Esophagus squamous epithelium (tissue), 5 donors: ENCODE data around the gene KCTD14. TPM values are rescaled to one million over a fixed set of nuclear protein-coding genes. Genes with fewer than 3 reads are reported as not detected.

Experiments
- DNase-seq: peaks from one replicate; lab custom pipeline; 2025; lab: John Stamatoyannopoulos, UW
- H3K27ac ChIP-seq, 4 donors: fragments of 200-600 bp; sonication (generic); one replicate each; pipeline ENCODE4 v1.5.1; 2016 to 2019; ENCODE audit warnings: mild to moderate bottlenecking in 1 of 4
- H3K27me3 ChIP-seq, 4 donors: fragments of 200-600 bp; sonication (generic); 1 replicate in 3 of 4; 2 replicates in 1 of 4; pipeline versions ENCODE4 v1.5.1 to v1.6.0; 2017 to 2021; ENCODE audit warnings: antibody characterized with exemption in 1 of 4
- H3K36me3 ChIP-seq, 3 donors: fragments of 200-600 bp; sonication (generic); one replicate each; pipeline ENCODE4 v1.5.1; 2016 to 2019
- H3K4me1 ChIP-seq, 3 donors: fragments of 200-600 bp; sonication (generic); one replicate each; pipeline ENCODE4 v1.5.1; 2017 to 2019
- H3K4me3 ChIP-seq, 4 donors: fragments of 200-600 bp; sonication (generic); 1 replicate in 3 of 4; 2 replicates in 1 of 4; pipeline ENCODE4 v1.5.1; 2016 to 2019; ENCODE audit warnings: mild to moderate bottlenecking in 2 of 4, moderate library complexity in 1 of 4
- H3K9me3 ChIP-seq, 3 donors: fragments of 200-600 bp; sonication (generic); one replicate each; pipeline ENCODE4 v1.5.1; 2016 to 2019
- POLR2A ChIP-seq, 4 donors: fragments of 450-650 bp; IDR thresholded peaks; one replicate each; pipeline ENCODE4 v1.6.1; 2017; ENCODE audit warnings: antibody characterized with exemption in 4 of 4, mild to moderate bottlenecking in 4 of 4, moderate library complexity in 3 of 4
- WGBS, 2 donors: methylation state at CpG; one replicate each; pipeline ENCODE4 v1.1.5; 2018; 5-methylcytosine and 5-hydroxymethylcytosine counted together
- intact Hi-C: fragments of 100-400 bp; cut with DNase I; formaldehyde crosslinking; loops from one replicate; pipeline ENCODE4 v1.15.0; 2022
- total RNA-seq, 4 donors: library from RNA; depleted of rRNA; stranded (reverse); fragments of >200 nt; gene quantifications; one replicate each; pipeline ENCODE4 v1.1.0, GENCODE V29; 2016
- TF ChIP-seq, protein P1 (sequence below), 6 experiments: fragments of 450-650 bp in 4 of 6; fragments of 200-600 bp in 2 of 6; sonication (generic) in 2 of 6; IDR thresholded peaks; one replicate each; pipeline ENCODE4 v1.5.1; 2016 to 2019; ENCODE audit warnings: antibody characterized with exemption in 6 of 6, mild to moderate bottlenecking in 4 of 6, moderate library complexity in 4 of 6
- donor health status: DM: yes; HTN: yes; CAD: no.

The KCTD14 gene
- total RNA-seq, 4 donors from 2014 or later, result 0.49 to 7.7 (median 1.00) TPM

DNA sequence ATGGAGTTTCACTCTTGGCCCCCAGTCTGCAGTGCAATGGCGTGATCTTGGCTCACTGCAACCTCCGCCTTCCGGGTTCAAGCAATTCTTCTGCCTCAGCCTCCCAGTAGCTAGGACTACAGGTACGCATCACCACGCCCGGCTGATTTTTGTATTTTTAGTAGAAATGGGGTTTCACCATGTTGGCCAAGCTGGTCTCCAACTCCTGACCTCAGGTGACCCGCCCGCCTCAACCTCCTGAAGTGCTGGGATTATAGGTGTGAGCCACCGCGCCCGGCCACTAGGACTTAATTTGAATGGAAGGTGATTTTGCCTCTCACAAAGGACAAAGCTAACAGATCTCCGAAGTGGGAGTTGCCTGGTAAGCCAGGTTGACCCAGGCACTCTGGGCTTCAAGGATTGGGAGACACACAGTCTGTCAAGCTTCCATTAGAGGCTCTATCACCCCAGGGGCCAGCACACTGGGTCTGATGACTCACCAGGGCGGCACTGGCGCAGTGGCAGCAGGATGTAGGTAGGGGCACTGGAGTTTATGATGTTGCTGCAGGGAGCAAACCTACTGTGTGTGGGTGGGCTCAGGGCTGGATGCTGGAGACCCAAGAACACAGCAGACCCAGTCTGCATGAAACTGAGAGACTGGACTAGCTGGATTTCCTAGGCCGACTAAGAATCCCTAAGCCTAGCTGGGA lies 17.8 kb upstream of the KCTD14 start:
- intact Hi-C loops, result no loop called here
- Histone ChIP-seq H3K27me3 (no peaks in the 10 kb centered on the region), H3K36me3 (no peaks in the 10 kb centered on the region), H3K4me1 (peaks cover 0 to 33% (median 19%) of the 10 kb centered on the region in 3 donors), H3K27ac (peak overlapping the region in 2 of 4 donors; percentile 4 to 48), H3K4me3 (no peak overlapping the region), H3K9me3 (no peaks in the 10 kb centered on the region)
- DNase-seq, result no peak
- 87 to 89% methylated on average over 7 to 8 of the region's 15 CpGs for WGBS, 2 donors
- no peak for TF ChIP-seq POLR2A (IDR thresholded peaks at IDR 0.05)
- TF ChIP-seq, protein P1, sequence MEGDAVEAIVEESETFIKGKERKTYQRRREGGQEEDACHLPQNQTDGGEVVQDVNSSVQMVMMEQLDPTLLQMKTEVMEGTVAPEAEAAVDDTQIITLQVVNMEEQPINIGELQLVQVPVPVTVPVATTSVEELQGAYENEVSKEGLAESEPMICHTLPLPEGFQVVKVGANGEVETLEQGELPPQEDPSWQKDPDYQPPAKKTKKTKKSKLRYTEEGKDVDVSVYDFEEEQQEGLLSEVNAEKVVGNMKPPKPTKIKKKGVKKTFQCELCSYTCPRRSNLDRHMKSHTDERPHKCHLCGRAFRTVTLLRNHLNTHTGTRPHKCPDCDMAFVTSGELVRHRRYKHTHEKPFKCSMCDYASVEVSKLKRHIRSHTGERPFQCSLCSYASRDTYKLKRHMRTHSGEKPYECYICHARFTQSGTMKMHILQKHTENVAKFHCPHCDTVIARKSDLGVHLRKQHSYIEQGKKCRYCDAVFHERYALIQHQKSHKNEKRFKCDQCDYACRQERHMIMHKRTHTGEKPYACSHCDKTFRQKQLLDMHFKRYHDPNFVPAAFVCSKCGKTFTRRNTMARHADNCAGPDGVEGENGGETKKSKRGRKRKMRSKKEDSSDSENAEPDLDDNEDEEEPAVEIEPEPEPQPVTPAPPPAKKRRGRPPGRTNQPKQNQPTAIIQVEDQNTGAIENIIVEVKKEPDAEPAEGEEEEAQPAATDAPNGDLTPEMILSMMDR (IDR thresholded peaks at IDR 0.05), result no peak

DNA sequence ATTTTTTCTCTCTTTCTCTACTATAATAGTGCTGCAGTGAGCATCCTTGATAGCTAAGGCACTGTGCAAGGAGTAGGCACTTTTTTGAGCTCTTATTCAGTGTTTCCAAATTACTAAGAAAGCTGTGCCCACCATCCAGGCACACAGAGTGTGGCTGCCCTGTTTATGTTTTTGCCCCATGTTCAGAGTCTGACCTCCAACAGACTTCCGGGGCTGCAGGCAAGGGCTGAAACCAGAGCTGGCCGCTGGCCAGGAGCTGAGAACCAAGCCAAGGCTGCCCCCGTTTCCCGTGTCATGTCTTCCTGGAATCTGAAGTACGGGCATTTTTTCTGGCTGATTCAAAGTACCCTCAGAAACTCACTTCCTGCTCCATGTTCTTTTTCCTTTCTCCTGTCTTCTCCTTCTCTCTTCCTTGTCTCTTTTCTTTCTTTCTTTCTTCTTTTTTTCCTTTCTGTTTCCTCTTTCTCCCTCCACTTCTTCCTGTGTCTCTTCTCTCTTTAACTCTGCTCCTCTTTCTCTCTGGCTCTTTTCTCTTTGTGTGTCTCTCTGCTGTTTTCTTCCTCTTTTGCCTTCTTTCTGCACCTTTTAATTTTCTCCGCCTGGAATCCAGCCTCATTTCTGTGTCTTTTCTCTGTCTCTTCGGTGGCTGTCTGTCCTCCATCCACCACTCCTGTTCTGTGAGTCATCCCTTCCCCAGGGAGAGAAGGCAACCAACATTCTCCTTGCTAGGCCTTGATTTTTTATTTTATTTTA lies 17.0 kb upstream of the KCTD14 start:
- peaks cover 0 to 27% (median 14%) of the 10 kb centered on the region in 3 donors for H3K4me1 ChIP-seq
- H3K36me3 ChIP-seq, result no peaks in the 10 kb centered on the region
- WGBS, 2 donors, result 17% methylated on average over 7 of the region's 7 CpGs
- no peaks in the 10 kb centered on the region for H3K27me3 ChIP-seq
- TF ChIP-seq, protein P1 (IDR thresholded peaks at IDR 0.05), result no peak
- TF ChIP-seq POLR2A (IDR thresholded peaks at IDR 0.05), result no peak
- DNase-seq, result no peak
- no peaks in the 10 kb centered on the region for H3K9me3 ChIP-seq
- H3K4me3 ChIP-seq, result peak overlapping the region in 3 of 4 donors; percentile 3 to 42 (median 4)
- H3K27ac ChIP-seq, result peak overlapping the region; percentile 4 to 54 (median 38)
- intact Hi-C loops, result no loop called here

DNA sequence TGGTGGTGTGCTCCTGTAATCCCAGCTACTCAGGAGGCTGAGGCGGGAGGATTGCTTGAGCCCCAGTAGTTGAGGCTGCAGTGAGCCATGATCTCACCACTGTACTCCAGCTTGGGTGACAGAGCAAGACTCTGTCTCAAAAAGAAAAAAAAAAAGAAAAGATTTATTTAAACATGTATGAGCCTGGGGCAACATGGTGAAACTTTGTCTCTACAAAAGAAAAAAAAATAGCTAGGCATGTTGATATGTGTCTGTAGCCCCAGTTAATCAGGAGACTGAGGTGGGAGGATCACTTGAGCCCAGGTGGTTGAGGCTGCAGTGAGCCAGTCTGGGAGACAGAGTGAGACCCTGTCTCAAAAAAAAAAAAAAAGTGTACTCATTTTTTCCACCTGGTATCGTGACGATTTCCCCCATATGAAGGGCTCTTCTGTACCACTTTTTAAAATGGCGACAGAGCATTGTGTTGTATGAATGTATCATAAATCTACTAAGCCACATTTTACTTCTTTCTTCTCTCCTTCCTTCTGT lies 16.4 kb upstream of the KCTD14 start:
- TF ChIP-seq, protein P1 (IDR thresholded peaks at IDR 0.05), result no peak
- Histone ChIP-seq H3K4me3 (no peak overlapping the region), H3K9me3 (no peaks in the 10 kb centered on the region), H3K27me3 (no peaks in the 10 kb centered on the region), H3K27ac (peak overlapping the region; percentile 4 to 54 (median 38)), H3K36me3 (no peaks in the 10 kb centered on the region), H3K4me1 (peaks cover 0 to 27% (median 14%) of the 10 kb centered on the region in 3 donors)
- WGBS, 2 donors, result 68 to 71% methylated on average over 4 of the region's 4 CpGs
- intact Hi-C loops, result no loop called here
- DNase-seq, result no peak

DNA sequence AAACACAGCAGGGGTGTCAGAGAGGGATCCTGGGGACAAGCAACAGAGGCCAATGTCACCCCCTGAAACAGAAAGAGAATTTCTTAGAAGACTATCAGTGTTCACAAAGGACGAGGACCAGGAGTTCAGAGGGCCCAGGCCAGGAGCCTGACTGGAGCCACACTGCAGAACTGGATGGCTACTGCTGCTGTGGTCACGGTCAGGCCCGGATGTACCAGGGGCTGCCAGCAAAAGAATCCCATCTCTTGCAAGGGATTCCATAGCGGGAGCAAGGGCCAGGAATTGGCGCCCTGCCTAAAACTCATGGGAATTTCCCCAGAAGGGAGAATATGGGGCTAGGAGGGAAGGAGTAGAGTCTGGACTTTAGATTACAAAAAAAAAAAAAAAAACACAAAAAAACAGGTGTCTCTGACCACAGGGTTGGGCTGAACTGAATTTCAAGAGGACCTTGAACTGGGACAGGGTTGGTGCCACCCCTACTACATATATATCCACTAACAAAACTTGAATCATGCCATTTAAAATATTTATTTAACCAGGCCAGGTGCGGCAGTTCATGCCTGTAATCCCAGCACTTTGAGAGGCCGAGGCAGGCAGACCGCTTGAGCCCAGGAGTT lies 15.7 kb upstream of the KCTD14 start:
- Histone ChIP-seq H3K9me3 (no peaks in the 10 kb centered on the region), H3K4me3 (no peak overlapping the region), H3K4me1 (peaks cover 0 to 27% (median 14%) of the 10 kb centered on the region in 3 donors), H3K27ac (no peak overlapping the region), H3K36me3 (no peaks in the 10 kb centered on the region), H3K27me3 (no peaks in the 10 kb centered on the region)
- intact Hi-C loops, result no loop called here
- TF ChIP-seq, protein P1 (IDR thresholded peaks at IDR 0.05), result no peak
- no peak for TF ChIP-seq POLR2A (IDR thresholded peaks at IDR 0.05)
- DNase-seq, result no peak
- WGBS, 2 donors, result 95 to 98% methylated on average over 5 to 8 of the region's 8 CpGs
